NCI-H345 treated with DMSO at 0.1 percent for 48 hours (cell line): Measurements from ENCODE around the gene TMEM191C.
"Not testable (repeated sequence)": the region's sequence is repeated elsewhere in the genome, so short reads cannot be mapped to it uniquely, and the experiment has no call there.

Experiments
- DNase-seq: peaks from one replicate; lab custom pipeline; 2025; ENCODE audit not compliant: unreplicated experiment; lab: John Stamatoyannopoulos, UW

The TMEM191C gene

GRCh38 chr22:21472984-21473383 lies 5.8 kb downstream of the TMEM191C start:
- not testable (repeated sequence) for DNase-seq

DNA sequence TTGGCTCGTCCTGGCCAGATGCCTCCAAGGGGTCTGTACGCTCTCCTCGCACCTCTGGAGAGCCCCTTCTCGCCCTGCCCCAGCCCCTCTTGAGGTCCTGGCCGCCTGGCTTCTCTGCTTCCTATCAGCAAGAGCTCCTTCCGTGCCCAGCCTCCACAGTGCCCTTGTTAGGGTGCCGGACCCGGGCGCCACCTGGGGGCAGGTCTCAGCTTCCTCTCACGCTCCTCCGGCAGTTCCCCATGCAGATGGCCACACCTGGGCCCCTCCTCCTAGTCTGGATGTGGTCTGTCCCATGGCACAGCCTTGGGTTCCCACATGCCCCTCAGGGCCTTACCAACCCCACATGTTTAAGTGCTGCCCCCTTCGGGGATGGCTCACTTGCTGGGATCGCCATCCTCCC lies 6.5 kb downstream of the TMEM191C start:
- DNase-seq = not testable (repeated sequence)

DNA sequence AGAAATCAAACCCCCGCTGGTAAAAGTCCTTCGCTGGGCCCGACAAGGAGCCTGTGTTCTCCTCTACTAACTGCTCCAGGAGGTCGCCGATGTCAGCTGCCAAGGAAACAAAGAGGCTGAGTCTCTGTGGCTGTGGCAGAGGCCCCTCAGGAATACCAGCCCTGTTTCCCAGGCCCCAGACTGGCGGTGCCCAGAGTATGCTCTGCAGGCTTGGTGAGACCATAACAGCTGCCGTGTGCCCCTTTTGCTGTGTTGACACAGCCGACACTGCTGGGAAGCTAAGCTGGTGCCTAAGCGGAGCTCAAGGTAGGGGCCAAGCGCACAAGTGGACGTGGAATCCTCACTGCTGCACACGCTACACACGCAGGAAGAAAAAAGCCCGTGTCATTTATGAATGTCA lies 16.9 kb downstream of the TMEM191C start:
- DNase-seq = not testable (repeated sequence)

DNA sequence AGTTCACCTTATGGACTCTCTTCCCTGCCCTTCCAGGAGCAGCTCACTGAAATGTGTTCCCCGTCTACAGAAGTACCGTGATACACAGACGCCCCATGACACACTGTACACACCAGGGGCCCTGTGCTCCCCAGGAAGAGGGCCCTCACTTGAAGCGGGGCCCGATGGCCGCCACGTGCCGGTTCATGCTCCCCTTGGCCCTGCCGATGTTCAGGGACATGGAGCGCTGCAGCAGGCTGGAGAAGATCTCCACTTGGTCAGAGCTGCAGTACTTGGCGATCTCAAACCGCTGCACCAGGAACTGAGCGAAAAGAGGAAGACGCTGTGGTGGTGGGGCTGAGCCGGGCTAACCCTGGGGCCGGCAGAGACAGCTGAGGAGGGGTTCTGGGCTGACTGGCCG lies 20.5 kb downstream of the TMEM191C start:
- not testable (repeated sequence) for DNase-seq

DNA sequence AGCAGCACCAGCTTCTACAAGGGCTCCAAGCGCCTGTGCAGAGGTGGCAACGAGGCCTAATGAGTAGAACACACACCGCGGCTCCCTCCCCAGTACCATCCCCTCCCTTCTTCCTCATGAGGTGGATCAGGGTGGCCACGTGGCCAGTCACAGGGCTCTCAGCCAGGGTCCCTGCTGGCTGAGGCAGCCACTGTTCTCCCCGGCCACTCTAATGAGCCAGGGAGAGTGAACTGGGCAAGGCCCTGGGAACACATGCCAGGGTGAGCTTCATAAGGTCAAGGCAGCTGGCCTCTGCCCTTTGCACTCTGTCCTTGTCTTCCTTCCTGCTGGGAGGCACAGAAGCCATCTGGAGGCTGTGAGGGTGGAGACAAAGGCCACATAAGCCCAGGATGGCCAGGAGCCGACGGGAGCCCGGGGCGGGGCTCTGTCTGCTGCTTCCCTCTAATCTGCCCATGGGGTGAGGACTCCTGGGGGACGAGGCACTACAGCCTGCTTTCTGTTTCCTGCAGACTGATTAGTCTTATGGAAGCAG lies 22.0 kb downstream of the TMEM191C start:
- DNase-seq = not testable (repeated sequence)

- not testable (repeated sequence) for DNase-seq
Measured at GRCh38 chr22:21490556-21490955, 23.4 kb downstream of the TMEM191C start.

DNA sequence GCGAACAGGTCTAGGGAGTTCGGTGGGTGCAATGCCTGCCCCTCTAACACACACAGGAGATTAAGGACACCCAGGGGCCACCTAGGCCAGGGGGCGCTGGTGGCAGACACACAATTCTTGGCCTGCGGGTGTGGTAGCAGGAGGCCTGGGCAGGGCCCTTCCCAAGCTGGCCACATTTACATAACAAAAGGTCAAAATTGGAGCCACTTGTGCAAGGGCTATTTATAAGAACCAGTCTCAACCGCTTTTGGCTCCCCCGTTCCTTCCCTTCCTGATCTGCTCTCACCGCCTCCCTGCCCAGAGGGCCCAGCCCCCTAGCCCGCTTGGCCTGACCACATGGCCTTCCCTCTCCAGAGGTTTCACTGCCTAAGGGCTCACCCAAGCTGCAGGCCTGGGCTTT lies 25.1 kb downstream of the TMEM191C start:
- not testable (repeated sequence) for DNase-seq

GRCh38 chr22:21493789-21494782 lies 26.9 kb downstream of the TMEM191C start:
- not testable (repeated sequence) for DNase-seq

DNA sequence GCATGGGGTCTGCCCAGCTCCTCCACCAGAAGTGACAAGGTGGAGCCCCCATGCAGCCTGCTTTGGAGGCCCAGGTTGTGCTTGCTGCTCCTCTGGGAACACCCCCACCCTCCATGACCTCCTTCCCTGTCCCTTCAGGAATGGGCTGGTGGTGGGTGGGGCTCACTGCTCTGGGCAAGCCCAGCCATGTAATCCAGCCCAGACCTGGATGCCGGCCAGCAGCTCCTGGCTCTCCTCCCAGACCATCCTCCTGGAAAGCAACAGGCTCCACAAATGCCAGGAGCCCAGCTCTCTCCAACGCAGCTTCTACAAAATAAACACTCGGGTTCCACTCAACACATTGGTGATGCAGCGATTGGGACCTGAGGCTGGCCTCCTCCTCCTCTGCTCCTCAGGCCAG lies 30.8 kb downstream of the TMEM191C start:
- DNase-seq = not testable (repeated sequence)

- DNase-seq = not testable (repeated sequence)
Measured at GRCh38 chr22:21498489-21498888, 31.3 kb downstream of the TMEM191C start.

- DNase-seq = not testable (repeated sequence)
Measured at GRCh38 chr22:21499623-21500506, 32.7 kb downstream of the TMEM191C start.

- not testable (repeated sequence) for DNase-seq
Measured at GRCh38 chr22:21510397-21510796, 43.2 kb downstream of the TMEM191C start.

- DNase-seq = not testable (repeated sequence)
Measured at GRCh38 chr22:21512022-21512421, 44.8 kb downstream of the TMEM191C start.

DNA sequence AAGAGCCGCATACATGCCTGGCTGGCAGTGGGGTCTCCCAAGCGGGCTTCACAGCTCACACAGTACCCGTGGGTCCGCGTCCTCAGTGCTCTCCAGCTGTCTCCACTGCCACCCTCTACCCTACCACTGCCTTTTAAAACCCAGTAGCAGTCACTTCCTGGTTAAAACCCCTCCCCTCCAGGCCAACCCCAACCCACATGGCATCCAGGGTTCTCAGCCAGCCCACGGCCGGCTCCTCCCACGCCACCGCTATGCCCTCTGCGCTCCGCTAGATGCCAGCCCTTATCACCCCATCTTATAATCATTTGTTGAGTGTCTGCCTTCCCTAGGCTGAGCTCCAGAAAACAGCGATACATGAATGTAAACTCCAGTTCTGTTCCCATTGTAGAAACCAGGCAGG lies 46.9 kb downstream of the TMEM191C start:
- not testable (repeated sequence) for DNase-seq

- DNase-seq = not testable (repeated sequence)
Measured at GRCh38 chr22:21515234-21515633, 48.0 kb downstream of the TMEM191C start.

DNA sequence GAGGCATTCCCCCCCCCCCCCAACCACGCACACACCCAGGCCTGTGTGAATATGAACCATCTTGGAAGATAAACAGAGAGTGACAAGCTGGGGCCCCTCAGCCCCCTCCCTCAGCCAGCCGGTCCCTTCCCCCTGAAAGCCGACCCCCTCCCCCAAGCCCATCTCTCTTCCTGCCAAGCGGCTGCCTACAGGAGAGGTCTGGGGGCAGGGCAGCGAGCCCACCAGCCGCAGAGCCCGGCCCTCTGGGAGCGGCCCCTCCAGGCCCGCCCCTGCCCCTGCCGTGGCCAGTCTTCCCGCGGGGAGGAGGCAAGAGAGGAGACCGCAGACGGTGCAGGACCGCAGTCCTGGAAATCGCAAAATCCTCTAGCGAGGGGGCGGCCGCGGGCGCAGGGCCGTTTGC lies 49.3 kb downstream of the TMEM191C start:
- DNase-seq = not testable (repeated sequence)

- not testable (repeated sequence) for DNase-seq
Measured at GRCh38 chr22:21516970-21517764, 50.0 kb downstream of the TMEM191C start.
